SU-DHL-6 (cell line): ENCODE results near the gene NYNRIN.

Experiments used
- EZH2phosphoT487 ChIP-seq: fragments of 200-600 bp; sonication (generic), shearing (Covaris generic); conservative IDR thresholded peaks from 2 replicates; pipeline ENCODE4 v1.6.1; 2018; ENCODE audit warnings: mild to moderate bottlenecking, antibody characterized with exemption, low read length, moderate library complexity, mixed read lengths
- TF ChIP-seq, protein P1 (sequence below): fragments of 200-600 bp; sonication (generic); IDR thresholded peaks from one replicate; pipeline ENCODE4 v1.5.1; 2017; ENCODE audit warnings: antibody characterized with exemption, mild to moderate bottlenecking, low read length, moderate library complexity; ENCODE audit not compliant: insufficient read depth, poor library complexity, severe bottlenecking

DNA sequence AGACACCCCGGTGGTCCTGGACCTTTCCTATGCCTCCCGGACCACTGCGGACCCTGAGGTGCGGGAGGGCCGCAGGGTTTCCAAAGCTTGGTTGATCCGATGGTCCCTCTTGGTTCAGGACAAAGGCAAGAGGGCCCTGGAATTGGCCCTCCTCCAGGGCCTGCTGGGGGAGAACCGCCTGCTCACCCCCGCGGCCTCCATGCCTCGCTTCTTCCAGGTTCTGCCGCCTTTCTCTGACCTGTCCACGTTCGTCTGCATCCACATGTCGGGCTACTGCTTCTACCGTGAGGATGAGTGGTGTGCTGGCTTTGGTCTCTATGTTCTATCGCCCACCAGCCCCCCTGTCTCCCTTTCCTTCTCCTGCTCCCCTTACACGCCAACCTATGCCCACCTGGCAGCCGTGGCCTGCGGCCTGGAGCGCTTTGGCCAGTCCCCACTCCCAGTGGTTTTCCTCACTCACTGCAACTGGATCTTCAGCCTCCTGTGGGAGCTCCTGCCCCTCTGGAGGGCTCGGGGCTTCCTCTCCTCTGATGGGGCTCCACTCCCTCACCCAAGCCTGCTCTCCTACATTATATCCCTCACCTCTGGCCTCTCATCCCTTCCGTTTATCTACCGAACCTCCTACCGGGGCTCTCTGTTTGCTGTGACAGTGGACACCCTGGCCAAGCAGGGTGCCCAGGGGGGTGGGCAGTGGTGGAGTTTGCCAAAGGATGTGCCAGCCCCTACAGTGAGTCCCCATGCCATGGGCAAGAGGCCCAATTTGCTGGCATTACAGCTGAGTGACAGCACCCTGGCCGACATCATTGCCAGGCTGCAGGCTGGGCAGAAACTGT is 16.8 kb downstream of the NYNRIN start:
- no peak for TF ChIP-seq EZH2phosphoT487
- TF ChIP-seq, protein P1, sequence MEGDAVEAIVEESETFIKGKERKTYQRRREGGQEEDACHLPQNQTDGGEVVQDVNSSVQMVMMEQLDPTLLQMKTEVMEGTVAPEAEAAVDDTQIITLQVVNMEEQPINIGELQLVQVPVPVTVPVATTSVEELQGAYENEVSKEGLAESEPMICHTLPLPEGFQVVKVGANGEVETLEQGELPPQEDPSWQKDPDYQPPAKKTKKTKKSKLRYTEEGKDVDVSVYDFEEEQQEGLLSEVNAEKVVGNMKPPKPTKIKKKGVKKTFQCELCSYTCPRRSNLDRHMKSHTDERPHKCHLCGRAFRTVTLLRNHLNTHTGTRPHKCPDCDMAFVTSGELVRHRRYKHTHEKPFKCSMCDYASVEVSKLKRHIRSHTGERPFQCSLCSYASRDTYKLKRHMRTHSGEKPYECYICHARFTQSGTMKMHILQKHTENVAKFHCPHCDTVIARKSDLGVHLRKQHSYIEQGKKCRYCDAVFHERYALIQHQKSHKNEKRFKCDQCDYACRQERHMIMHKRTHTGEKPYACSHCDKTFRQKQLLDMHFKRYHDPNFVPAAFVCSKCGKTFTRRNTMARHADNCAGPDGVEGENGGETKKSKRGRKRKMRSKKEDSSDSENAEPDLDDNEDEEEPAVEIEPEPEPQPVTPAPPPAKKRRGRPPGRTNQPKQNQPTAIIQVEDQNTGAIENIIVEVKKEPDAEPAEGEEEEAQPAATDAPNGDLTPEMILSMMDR = no peak
